ENCODE measurements around the gene ACTG1.

DNA sequence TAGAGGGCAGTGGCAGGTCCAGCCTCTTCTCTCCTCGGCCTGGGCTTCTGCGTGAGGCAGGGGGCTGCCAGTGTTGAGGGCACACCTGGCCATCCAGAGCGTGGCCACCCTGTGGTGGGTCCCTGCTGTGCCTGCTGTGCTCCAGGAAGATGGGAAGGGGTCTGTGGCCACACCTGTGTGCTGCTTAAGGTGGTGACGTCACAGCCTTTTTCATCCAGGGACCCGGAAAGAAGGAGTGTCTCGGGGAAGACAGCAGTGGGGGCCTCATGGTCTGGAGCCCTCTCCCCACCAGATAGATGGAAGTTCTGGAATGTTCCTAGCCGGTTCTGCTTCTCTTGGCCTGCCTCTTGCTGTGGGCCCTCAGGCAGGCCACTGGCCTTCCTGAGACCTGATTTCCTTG, 36.5 kb downstream of the ACTG1 start:
- TF ChIP-seq, protein P1, sequence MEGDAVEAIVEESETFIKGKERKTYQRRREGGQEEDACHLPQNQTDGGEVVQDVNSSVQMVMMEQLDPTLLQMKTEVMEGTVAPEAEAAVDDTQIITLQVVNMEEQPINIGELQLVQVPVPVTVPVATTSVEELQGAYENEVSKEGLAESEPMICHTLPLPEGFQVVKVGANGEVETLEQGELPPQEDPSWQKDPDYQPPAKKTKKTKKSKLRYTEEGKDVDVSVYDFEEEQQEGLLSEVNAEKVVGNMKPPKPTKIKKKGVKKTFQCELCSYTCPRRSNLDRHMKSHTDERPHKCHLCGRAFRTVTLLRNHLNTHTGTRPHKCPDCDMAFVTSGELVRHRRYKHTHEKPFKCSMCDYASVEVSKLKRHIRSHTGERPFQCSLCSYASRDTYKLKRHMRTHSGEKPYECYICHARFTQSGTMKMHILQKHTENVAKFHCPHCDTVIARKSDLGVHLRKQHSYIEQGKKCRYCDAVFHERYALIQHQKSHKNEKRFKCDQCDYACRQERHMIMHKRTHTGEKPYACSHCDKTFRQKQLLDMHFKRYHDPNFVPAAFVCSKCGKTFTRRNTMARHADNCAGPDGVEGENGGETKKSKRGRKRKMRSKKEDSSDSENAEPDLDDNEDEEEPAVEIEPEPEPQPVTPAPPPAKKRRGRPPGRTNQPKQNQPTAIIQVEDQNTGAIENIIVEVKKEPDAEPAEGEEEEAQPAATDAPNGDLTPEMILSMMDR (IDR thresholded peaks at IDR 0.05): no peak
- TF ChIP-seq POLR2A (IDR thresholded peaks at IDR 0.05): no peak
